DND-41 (cell line): Measurements from ENCODE around the gene PRKCA.

ENCODE experiments used
- EZH2 ChIP-seq: IDR thresholded peaks from 3 replicates; pipeline ENCODE4 v1.6.1; 2012; ENCODE audit warnings: borderline replicate concordance, low read depth, mild to moderate bottlenecking, moderate library complexity, low read length, inconsistent platforms; ENCODE audit not compliant: severe bottlenecking
- TF ChIP-seq, protein P1 (sequence below): IDR thresholded peaks from 2 replicates; pipeline ENCODE4 v1.5.1; 2012; ENCODE audit warnings: borderline replicate concordance, low read length, moderate library complexity, mild to moderate bottlenecking; ENCODE audit not compliant: poor library complexity, severe bottlenecking; ENCODE audit errors: extremely low read depth

DNA sequence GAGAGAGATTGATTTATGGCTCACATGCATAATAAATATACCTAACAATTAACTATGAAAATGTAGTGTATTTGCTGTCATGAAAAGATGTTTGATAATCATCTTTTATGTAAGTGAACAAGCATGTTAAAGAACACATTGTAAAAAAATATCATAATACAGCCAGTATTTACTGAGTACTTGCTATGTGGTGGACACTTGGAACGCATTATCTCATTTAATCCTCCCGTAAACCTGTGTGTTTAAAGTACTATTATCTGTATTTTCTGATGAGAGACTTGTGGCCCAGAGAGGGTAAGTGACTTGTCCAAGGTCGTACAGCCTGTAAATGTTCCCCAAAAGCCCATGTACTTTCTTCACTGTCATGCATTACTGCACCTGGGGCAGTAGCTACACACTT lies 70.7 kb downstream of the PRKCA start:
- TF ChIP-seq, protein P1, sequence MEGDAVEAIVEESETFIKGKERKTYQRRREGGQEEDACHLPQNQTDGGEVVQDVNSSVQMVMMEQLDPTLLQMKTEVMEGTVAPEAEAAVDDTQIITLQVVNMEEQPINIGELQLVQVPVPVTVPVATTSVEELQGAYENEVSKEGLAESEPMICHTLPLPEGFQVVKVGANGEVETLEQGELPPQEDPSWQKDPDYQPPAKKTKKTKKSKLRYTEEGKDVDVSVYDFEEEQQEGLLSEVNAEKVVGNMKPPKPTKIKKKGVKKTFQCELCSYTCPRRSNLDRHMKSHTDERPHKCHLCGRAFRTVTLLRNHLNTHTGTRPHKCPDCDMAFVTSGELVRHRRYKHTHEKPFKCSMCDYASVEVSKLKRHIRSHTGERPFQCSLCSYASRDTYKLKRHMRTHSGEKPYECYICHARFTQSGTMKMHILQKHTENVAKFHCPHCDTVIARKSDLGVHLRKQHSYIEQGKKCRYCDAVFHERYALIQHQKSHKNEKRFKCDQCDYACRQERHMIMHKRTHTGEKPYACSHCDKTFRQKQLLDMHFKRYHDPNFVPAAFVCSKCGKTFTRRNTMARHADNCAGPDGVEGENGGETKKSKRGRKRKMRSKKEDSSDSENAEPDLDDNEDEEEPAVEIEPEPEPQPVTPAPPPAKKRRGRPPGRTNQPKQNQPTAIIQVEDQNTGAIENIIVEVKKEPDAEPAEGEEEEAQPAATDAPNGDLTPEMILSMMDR: no peak
- no peak for TF ChIP-seq EZH2
